HG03521 (cell line): Measurements from ENCODE around the gene PREPL.
"Not testable (repeated sequence)": the region's sequence is repeated elsewhere in the genome, so short reads cannot be mapped to it uniquely, and the experiment has no call there.

Experiments used
- ATAC-seq: cut with Tn5 transposase; IDR thresholded peaks from one replicate; pipeline ENCODE4 v1.9.1; 2021; ENCODE audit warnings: mild to moderate bottlenecking, moderate library complexity; ENCODE audit not compliant: unreplicated experiment

The PREPL gene

GRCh38 chr2:44361330-44362206 lies at the start of gene PREPL, which contains the start of gene CAMKMT:
TSS of gene PREPL (minus strand) at chr2:44361494. CDS start at chr2:44346342, 15,152 bp downstream.
TSS of gene CAMKMT (plus strand) at chr2:44361947.
- ATAC-seq: peak; percentile 73

GRCh38 chr2:44398243-44398897 lies 37.1 kb upstream of the PREPL start:
- no peak for ATAC-seq

GRCh38 chr2:44397447-44398175 lies 36.3 kb upstream of the PREPL start:
- no peak for ATAC-seq

- no peak for ATAC-seq
Observed at GRCh38 chr2:44392338-44392943, 31.1 kb upstream of the PREPL start.

- no peak for ATAC-seq
Observed at GRCh38 chr2:44389895-44390294, 28.6 kb upstream of the PREPL start.

- ATAC-seq: no peak
Observed at GRCh38 chr2:44388877-44389276, 27.6 kb upstream of the PREPL start.

- ATAC-seq: not testable (repeated sequence)
Observed at GRCh38 chr2:44385226-44385625, 23.9 kb upstream of the PREPL start.

- no peak for ATAC-seq
Observed at GRCh38 chr2:44377486-44377885, 16.2 kb upstream of the PREPL start.

- no peak for ATAC-seq
Observed at GRCh38 chr2:44372246-44372645, 11.0 kb upstream of the PREPL start.

GRCh38 chr2:44371445-44371844 lies 10.2 kb upstream of the PREPL start:
- no peak for ATAC-seq

- ATAC-seq: no peak
Observed at GRCh38 chr2:44369392-44369791, 8.1 kb upstream of the PREPL start.

GRCh38 chr2:44367591-44367990 lies 6.3 kb upstream of the PREPL start:
- no peak for ATAC-seq

- no peak for ATAC-seq
Observed at GRCh38 chr2:44364604-44365003, 3.3 kb upstream of the PREPL start.

- peak; percentile 21 for ATAC-seq
Observed at GRCh38 chr2:44362207-44363015, 1.1 kb upstream of the PREPL start.

GRCh38 chr2:44360749-44361329 lies 455 bp downstream of the PREPL start:
- ATAC-seq: no peak

- ATAC-seq: no peak
Observed at GRCh38 chr2:44358503-44358902, 2.8 kb downstream of the PREPL start.

GRCh38 chr2:44354761-44355160 lies 6.5 kb downstream of the PREPL start:
- no peak for ATAC-seq

- no peak for ATAC-seq
Observed at GRCh38 chr2:44352510-44352909, 8.8 kb downstream of the PREPL start.

GRCh38 chr2:44351676-44352075 lies 9.6 kb downstream of the PREPL start:
- ATAC-seq: no peak

GRCh38 chr2:44351088-44351487 lies 10.2 kb downstream of the PREPL start:
- ATAC-seq: no peak
